SK-N-SH (cell line): ENCODE results near the gene GPR157. TPM values are rescaled to one million over a fixed set of nuclear protein-coding genes. Genes with fewer than 3 reads are reported as not detected.

Source experiments
- CTCF ChIA-PET: fragments of 300-600, 350-600 bp; formaldehyde crosslinking; extraction: SDS; loops from one replicate; lab custom pipeline; 2021; lab: Yijun Ruan, JAX
- POLR2A ChIA-PET: fragments of 350-600 bp; sonication (Branson Sonifier 250); formaldehyde crosslinking; extraction: SDS; loops from one replicate; lab custom pipeline; 2020; ENCODE audit warnings: antibody characterized with exemption, inconsistent platforms; lab: Yijun Ruan, JAX
- DNase-seq: peaks from one replicate; pipeline ENCODE4 v3.0.0; 2012
- H2AFZ ChIP-seq: fragments of 200-600 bp; sonication (generic); 2 replicates; pipeline ENCODE4 v1.8.1; 2016; ENCODE audit warnings: antibody characterized with exemption, mild to moderate bottlenecking, low read depth
- H3F3A ChIP-seq: fragments of 200-600 bp; sonication (generic); replicated peaks from 2 replicates; pipeline ENCODE3; 2016; ENCODE audit warnings: antibody characterized with exemption, mild to moderate bottlenecking; ENCODE audit not compliant: insufficient read depth
- H3K27ac ChIP-seq, 2 experiments: fragments of 200-500 bp in 1 of 2; fragments of 200-600 bp in 1 of 2; sonication (Bioruptor generic) in 1 of 2; sonication (generic), shearing (Covaris generic) in 1 of 2; 2 replicates each; pipeline versions ENCODE4 v1.5.1 to v1.6.1; 2014 to 2016; ENCODE audit warnings: low read depth in 2 of 2, inconsistent platforms in 1 of 2, low read length in 1 of 2, mild to moderate bottlenecking in 1 of 2, mixed read lengths in 1 of 2
- H3K27me3 ChIP-seq: fragments of 200-600 bp; sonication (generic), shearing (Covaris generic); 2 replicates; pipeline ENCODE4 v1.6.1; 2016; ENCODE audit warnings: mixed run types; ENCODE audit not compliant: insufficient read depth
- H3K36me3 ChIP-seq, 2 experiments: fragments of 200-500 bp in 1 of 2; fragments of 200-600 bp in 1 of 2; sonication (Bioruptor generic) in 1 of 2; sonication (generic) in 1 of 2; replicated peaks in 1 of 2; 2 replicates each; pipeline versions ENCODE3 to v1.5.1; 2014 to 2016; ENCODE audit warnings: low read length in 1 of 2, mild to moderate bottlenecking in 1 of 2; ENCODE audit not compliant: insufficient read depth in 2 of 2, control insufficient read depth in 1 of 2
- H3K4me1 ChIP-seq, 2 experiments: fragments of 200-500 bp in 1 of 2; fragments of 200-600 bp in 1 of 2; sonication (Bioruptor generic) in 1 of 2; sonication (generic), shearing (Covaris generic) in 1 of 2; 2 replicates each; pipeline versions ENCODE4 v1.5.1 to v1.6.1; 2014 to 2016; ENCODE audit warnings: low read depth in 1 of 2, low read length in 1 of 2, mixed run types in 1 of 2; ENCODE audit not compliant: insufficient read depth in 2 of 2, control insufficient read depth in 1 of 2
- H3K4me2 ChIP-seq: fragments of 200-600 bp; sonication (generic), shearing (Covaris generic); 2 replicates; pipeline ENCODE4 v1.6.1; 2017; ENCODE audit warnings: mixed run types
- H3K4me3 ChIP-seq, 2 experiments: fragments of 200-500 bp in 1 of 2; fragments of 200-600 bp in 1 of 2; sonication (Bioruptor generic) in 1 of 2; sonication (generic), shearing (Covaris generic) in 1 of 2; 2 replicates each; pipeline versions ENCODE4 v1.5.1 to v1.8.1; 2014 to 2016; ENCODE audit warnings: low read depth in 2 of 2, inconsistent platforms in 1 of 2, low read length in 1 of 2, mild to moderate bottlenecking in 1 of 2, mixed read lengths in 1 of 2, moderate library complexity in 1 of 2
- H3K79me2 ChIP-seq: fragments of 200-600 bp; sonication (generic); 2 replicates; pipeline ENCODE4 v1.8.1; 2017; ENCODE audit warnings: mild to moderate bottlenecking; ENCODE audit not compliant: insufficient read depth
- H3K9ac ChIP-seq: fragments of 200-600 bp; sonication (generic); 2 replicates; pipeline ENCODE4 v1.6.1; 2017; ENCODE audit warnings: mixed run types
- H3K9me2 ChIP-seq: fragments of 200-600 bp; sonication (generic); 2 replicates; pipeline ENCODE4 v1.6.1; 2017; ENCODE audit warnings: mixed run types
- H3K9me3 ChIP-seq: fragments of 200-600 bp; sonication (generic); 2 replicates; pipeline ENCODE4 v1.6.1; 2017; ENCODE audit warnings: mixed run types, mild to moderate bottlenecking, moderate library complexity
- H4K20me1 ChIP-seq: fragments of 200-600 bp; sonication (generic); 2 replicates; pipeline ENCODE4 v1.6.1; 2017; ENCODE audit warnings: mild to moderate bottlenecking, mixed run types; ENCODE audit not compliant: insufficient read depth
- CHD2 ChIP-seq: fragments of 150-350 bp; IDR thresholded peaks from 2 replicates; pipeline ENCODE4 v1.6.1; 2018; ENCODE audit warnings: low read length; ENCODE audit not compliant: partially characterized antibody
- ELF1 ChIP-seq: IDR thresholded peaks from 2 replicates; pipeline ENCODE4 v1.4.0; 2012
- EP300 ChIP-seq, 2 experiments: IDR thresholded peaks; 2 replicates each; pipeline versions ENCODE4 v1.4.0 to v1.6.1; 2012; ENCODE audit warnings: borderline replicate concordance in 1 of 2, low read depth in 1 of 2, low read length in 1 of 2
- FOSL2 ChIP-seq: IDR thresholded peaks from 2 replicates; pipeline ENCODE4 v1.4.0; 2012; ENCODE audit warnings: low read depth, mild to moderate bottlenecking, moderate library complexity, borderline replicate concordance
- GATA2 ChIP-seq: sonication (generic); formaldehyde crosslinking; IDR thresholded peaks from 2 replicates; pipeline ENCODE4 v1.5.0; 2020; ENCODE audit warnings: mild to moderate bottlenecking, missing genetic modification reagents
- NFIC ChIP-seq: IDR thresholded peaks from 2 replicates; pipeline ENCODE4 v1.4.0; 2012; ENCODE audit warnings: borderline replicate concordance
- RAD21 ChIP-seq: IDR thresholded peaks from 2 replicates; pipeline ENCODE4 v1.6.1; 2012; ENCODE audit warnings: mild to moderate bottlenecking, low read length
- TEAD4 ChIP-seq: IDR thresholded peaks from 2 replicates; pipeline ENCODE4 v1.4.0; 2012; ENCODE audit warnings: mild to moderate bottlenecking, borderline replicate concordance; ENCODE audit not compliant: insufficient read depth
- WGBS: methylation state at CpG from one replicate; pipeline ENCODE4 v1.1.6; 2017; ENCODE audit warnings: low lambda C conversion rate; 5-methylcytosine and 5-hydroxymethylcytosine counted together
- polyA plus RNA-seq, 3 experiments: library from polyadenylated mRNA; depleted of rRNA; stranded (reverse); fragments of >200 nt; gene quantifications; 2 replicates each; pipeline ENCODE4 v1.2.3, GENCODE V29; 2012
- TF ChIP-seq, protein P1 (sequence below): IDR thresholded peaks from 2 replicates; pipeline ENCODE4 v1.4.0; 2012; ENCODE audit warnings: low read depth
- TF ChIP-seq, protein P2 (sequence below): fragments of 200-600 bp; sonication (generic); IDR thresholded peaks from 2 replicates; pipeline ENCODE4 v1.6.1; 2017; ENCODE audit warnings: antibody characterized with exemption, mild to moderate bottlenecking, moderate library complexity
- TF ChIP-seq, protein P3 (sequence below): IDR thresholded peaks from 2 replicates; pipeline ENCODE4 v1.4.0; 2012; ENCODE audit warnings: low read depth, borderline replicate concordance

Gene GPR157
- polyA plus RNA-seq, 1 of the 3 experiments (the other 2 are of a cell fraction) = 1.8 TPM

DNA sequence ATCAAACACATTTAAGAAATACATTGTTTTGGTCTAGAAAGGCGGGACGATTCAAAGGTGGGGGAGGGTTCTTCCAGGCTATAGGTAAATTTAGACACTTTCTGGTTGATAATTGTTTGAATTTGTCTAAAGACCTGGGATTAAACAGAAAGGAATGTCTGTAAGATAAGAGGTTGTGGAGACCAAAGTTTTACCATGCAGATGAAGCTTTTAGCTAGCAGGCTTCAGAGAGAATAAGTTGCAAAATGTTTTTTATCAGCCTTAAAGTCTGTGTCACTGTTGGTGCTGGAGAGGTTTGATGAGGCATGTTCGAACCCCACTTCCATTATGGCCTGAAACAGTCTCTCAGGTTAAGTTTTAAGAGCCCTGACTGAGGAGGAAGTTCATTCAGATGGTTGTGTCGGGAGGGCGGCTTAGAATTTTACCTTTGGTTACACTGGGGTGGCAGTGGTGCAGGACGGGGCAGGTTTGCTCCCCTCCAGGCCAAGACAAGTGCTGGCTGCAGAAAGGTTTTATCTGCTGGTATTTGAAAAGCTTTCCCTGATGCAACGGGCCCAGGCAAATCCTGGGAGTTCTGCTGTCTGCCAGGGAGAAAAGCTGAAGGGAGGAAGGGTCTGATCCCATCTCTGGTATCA is 43.5 kb downstream of the GPR157 start:
- Histone ChIP-seq H3K36me3 (no peaks in the 10 kb centered on the region), H3K9me2 (no peaks in the 10 kb centered on the region), H2AFZ (no peak overlapping the region), H3F3A (no peaks in the 10 kb centered on the region), H3K27ac (no peak overlapping the region), H3K4me1 (peaks cover 0 to 7% of the 10 kb centered on the region in 2 experiments; a peak in 1 of 4 replicates), H4K20me1 (no peaks in the 10 kb centered on the region), H3K4me2 (no peak overlapping the region), H3K9me3 (no peaks in the 10 kb centered on the region), H3K4me3 (no peak overlapping the region), H3K9ac (no peak overlapping the region), H3K27me3 (no peaks in the 10 kb centered on the region; the same call in 1 of the 2 replicates), H3K79me2 (no peaks in the 10 kb centered on the region)
- TF ChIP-seq EP300 (IDR thresholded peaks at IDR 0.05; ENCODE audit: borderline replicate concordance in 1 of 2, low read depth in 1 of 2, low read length in 1 of 2) = no peak
- TF ChIP-seq, protein P1, sequence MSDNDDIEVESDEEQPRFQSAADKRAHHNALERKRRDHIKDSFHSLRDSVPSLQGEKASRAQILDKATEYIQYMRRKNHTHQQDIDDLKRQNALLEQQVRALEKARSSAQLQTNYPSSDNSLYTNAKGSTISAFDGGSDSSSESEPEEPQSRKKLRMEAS = no peak
- ChIA-PET POLR2A (no interaction called here), CTCF (interaction anchor here (0.6 to 2.4 kb wide), 5 partner anchors 10 to 80 kb away, joined by 3 to 10 read pairs (median 4); no protein-coding TSS in a partner anchor)
- DNase-seq = no peak
- WGBS = 76% methylated on average over 6 of the region's 7 CpGs

DNA sequence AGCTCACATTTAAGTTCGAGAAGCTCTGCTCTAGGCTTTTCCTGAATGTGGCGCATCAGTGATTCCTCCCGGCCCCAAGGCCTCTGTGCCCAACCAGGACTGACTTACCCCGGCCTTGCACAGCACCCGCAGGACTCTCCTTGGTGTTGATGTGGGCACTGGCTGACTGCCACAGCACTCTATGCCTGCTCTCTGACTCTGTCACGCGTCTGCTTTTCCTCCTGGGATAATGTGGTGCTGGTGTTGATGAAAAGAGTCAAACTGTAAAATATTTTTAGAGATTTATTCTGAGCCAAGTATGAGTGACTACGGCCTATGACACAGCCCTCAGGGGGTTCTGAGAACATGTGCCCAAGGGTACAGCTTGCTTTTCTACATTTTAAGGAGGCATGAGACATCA is 44.0 kb downstream of the GPR157 start:
- H3K9me3 ChIP-seq = no peaks in the 10 kb centered on the region
- H3K27me3 ChIP-seq = no peaks in the 10 kb centered on the region; the same call in 1 of the 2 replicates
- H4K20me1 ChIP-seq = no peaks in the 10 kb centered on the region
- peaks cover 0 to 7% of the 10 kb centered on the region in 2 experiments; a peak in 1 of 4 replicates for H3K4me1 ChIP-seq
- DNase-seq = no peak
- no peak overlapping the region; a peak in 1 of 4 replicates for H3K27ac ChIP-seq
- CTCF ChIA-PET = interaction anchor here (0.7 to 2.4 kb wide), 4 partner anchors 10 to 80 kb away, joined by 3 to 10 read pairs (median 6); no protein-coding TSS in a partner anchor
- no peak overlapping the region for H3K9ac ChIP-seq
- no peaks in the 10 kb centered on the region for H3F3A ChIP-seq
- POLR2A ChIA-PET = no interaction called here
- no peaks in the 10 kb centered on the region for H3K36me3 ChIP-seq
- no peaks in the 10 kb centered on the region for H3K79me2 ChIP-seq
- TF ChIP-seq, protein P2, sequence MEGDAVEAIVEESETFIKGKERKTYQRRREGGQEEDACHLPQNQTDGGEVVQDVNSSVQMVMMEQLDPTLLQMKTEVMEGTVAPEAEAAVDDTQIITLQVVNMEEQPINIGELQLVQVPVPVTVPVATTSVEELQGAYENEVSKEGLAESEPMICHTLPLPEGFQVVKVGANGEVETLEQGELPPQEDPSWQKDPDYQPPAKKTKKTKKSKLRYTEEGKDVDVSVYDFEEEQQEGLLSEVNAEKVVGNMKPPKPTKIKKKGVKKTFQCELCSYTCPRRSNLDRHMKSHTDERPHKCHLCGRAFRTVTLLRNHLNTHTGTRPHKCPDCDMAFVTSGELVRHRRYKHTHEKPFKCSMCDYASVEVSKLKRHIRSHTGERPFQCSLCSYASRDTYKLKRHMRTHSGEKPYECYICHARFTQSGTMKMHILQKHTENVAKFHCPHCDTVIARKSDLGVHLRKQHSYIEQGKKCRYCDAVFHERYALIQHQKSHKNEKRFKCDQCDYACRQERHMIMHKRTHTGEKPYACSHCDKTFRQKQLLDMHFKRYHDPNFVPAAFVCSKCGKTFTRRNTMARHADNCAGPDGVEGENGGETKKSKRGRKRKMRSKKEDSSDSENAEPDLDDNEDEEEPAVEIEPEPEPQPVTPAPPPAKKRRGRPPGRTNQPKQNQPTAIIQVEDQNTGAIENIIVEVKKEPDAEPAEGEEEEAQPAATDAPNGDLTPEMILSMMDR = no peak
- no peak for TF ChIP-seq GATA2 (CRISPR knock-in tag)
- no peak for TF ChIP-seq FOSL2
- TF ChIP-seq RAD21 = no peak
- TF ChIP-seq, protein P3, sequence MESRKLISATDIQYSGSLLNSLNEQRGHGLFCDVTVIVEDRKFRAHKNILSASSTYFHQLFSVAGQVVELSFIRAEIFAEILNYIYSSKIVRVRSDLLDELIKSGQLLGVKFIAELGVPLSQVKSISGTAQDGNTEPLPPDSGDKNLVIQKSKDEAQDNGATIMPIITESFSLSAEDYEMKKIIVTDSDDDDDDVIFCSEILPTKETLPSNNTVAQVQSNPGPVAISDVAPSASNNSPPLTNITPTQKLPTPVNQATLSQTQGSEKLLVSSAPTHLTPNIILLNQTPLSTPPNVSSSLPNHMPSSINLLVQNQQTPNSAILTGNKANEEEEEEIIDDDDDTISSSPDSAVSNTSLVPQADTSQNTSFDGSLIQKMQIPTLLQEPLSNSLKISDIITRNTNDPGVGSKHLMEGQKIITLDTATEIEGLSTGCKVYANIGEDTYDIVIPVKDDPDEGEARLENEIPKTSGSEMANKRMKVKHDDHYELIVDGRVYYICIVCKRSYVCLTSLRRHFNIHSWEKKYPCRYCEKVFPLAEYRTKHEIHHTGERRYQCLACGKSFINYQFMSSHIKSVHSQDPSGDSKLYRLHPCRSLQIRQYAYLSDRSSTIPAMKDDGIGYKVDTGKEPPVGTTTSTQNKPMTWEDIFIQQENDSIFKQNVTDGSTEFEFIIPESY = no peak
- no peak for TF ChIP-seq NFIC
- no peak for TF ChIP-seq ELF1
- no peak for TF ChIP-seq CHD2
- TF ChIP-seq TEAD4 = no peak
- no peak overlapping the region for H3K4me2 ChIP-seq
- H2AFZ ChIP-seq = no peak overlapping the region
- 71% methylated on average over 8 of the region's 8 CpGs for WGBS
- no peaks in the 10 kb centered on the region for H3K9me2 ChIP-seq
- H3K4me3 ChIP-seq = no peak overlapping the region
